A673 (cell line): Measurements from ENCODE around the gene STC2. TPM values are rescaled to one million over a fixed set of nuclear protein-coding genes. Genes with fewer than 3 reads are reported as not detected.
A peak's percentile ranks its signal among the peaks of the same experiment; 100 is the strongest.

ENCODE experiments used
- BruUV-seq: library from RNA; stranded (reverse); fragments of 400-500 nt; replicated peaks from 2 replicates; lab custom pipeline; 2021; lab: Mats Ljungman, UMichigan
- CTCF ChIA-PET: fragments of 300-600 bp; sonication (Branson Sonifier 250); formaldehyde crosslinking; loops from one replicate; lab custom pipeline; 2022; ENCODE audit warnings: antibody characterized with exemption; lab: Charles Lee
- POLR2A ChIA-PET: fragments of 300-600 bp; sonication (Branson Sonifier 250); formaldehyde crosslinking; loops from one replicate; lab custom pipeline; 2022; ENCODE audit warnings: antibody characterized with exemption; ENCODE audit not compliant: low non-redundant PET; lab: Charles Lee
- DNase-seq: peaks from one replicate; pipeline ENCODE4 v3.0.0-alpha.2; 2015; ENCODE audit warnings: low spot score
- H3K27ac ChIP-seq: fragments of 200-600 bp; sonication (generic); 2 replicates; pipeline ENCODE4 v1.5.1; 2016; ENCODE audit warnings: mixed run types, low read depth, mild to moderate bottlenecking, mixed read lengths, antibody characterized with exemption, low read length; ENCODE audit not compliant: poor library complexity, severe bottlenecking
- H3K27me3 ChIP-seq: fragments of 200-600 bp; sonication (generic); replicated peaks from 2 replicates; pipeline ENCODE4 v1.6.1; 2017; ENCODE audit warnings: mixed run types, low read depth, mild to moderate bottlenecking, mixed read lengths, antibody characterized with exemption, low read length; ENCODE audit not compliant: insufficient read depth, poor library complexity
- H3K36me3 ChIP-seq: fragments of 200-600 bp; sonication (generic); 2 replicates; pipeline ENCODE4 v1.6.1; 2016; ENCODE audit warnings: mixed run types, mild to moderate bottlenecking, mixed read lengths, antibody characterized with exemption, low read length; ENCODE audit not compliant: insufficient read depth, poor library complexity, severe bottlenecking
- H3K4me1 ChIP-seq: fragments of 200-600 bp; sonication (generic); 2 replicates; pipeline ENCODE4 v1.6.1; 2017; ENCODE audit warnings: mixed run types, mild to moderate bottlenecking, mixed read lengths, antibody characterized with exemption, low read length; ENCODE audit not compliant: insufficient read depth, poor library complexity, severe bottlenecking
- H3K4me3 ChIP-seq: fragments of 200-600 bp; sonication (generic); 2 replicates; pipeline ENCODE4 v1.5.1; 2016; ENCODE audit warnings: low read depth, mixed run types, mild to moderate bottlenecking, mixed read lengths, low read length; ENCODE audit not compliant: poor library complexity, severe bottlenecking
- H3K9me3 ChIP-seq: fragments of 200-600 bp; sonication (generic); 2 replicates; pipeline ENCODE4 v1.6.1; 2016; ENCODE audit warnings: mixed run types, low read depth, mild to moderate bottlenecking, mixed read lengths, antibody characterized with exemption, low read length; ENCODE audit not compliant: poor library complexity, severe bottlenecking
- CTCF ChIP-seq: fragments of 300-800, 200-600 bp; sonication (generic); conservative IDR thresholded peaks from 2 replicates; pipeline ENCODE4 v1.5.1; 2017; ENCODE audit warnings: low read depth, mild to moderate bottlenecking, antibody characterized with exemption, low read length, moderate library complexity, mixed read lengths
- EZH2 ChIP-seq: fragments of 200-600 bp; sonication (generic); IDR thresholded peaks from 2 replicates; pipeline ENCODE4 v1.6.1; 2017; ENCODE audit warnings: borderline replicate concordance, low read depth, mild to moderate bottlenecking, mixed read lengths, antibody characterized with exemption, low read length; ENCODE audit not compliant: poor library complexity, severe bottlenecking
- intact Hi-C: fragments of 100-400 bp; cut with micrococcal nuclease; formaldehyde crosslinking; loops from one replicate; pipeline ENCODE4 v1.10.0; 2022; ENCODE audit not compliant: unreplicated experiment
- total RNA-seq: library from RNA; stranded (reverse); gene quantifications from 2 replicates; pipeline ENCODE4 v1.2.3, GENCODE V29; 2021

STC2 gene
- total RNA-seq, 1 experiment from 2014 or later, result 19.2 TPM

DNA sequence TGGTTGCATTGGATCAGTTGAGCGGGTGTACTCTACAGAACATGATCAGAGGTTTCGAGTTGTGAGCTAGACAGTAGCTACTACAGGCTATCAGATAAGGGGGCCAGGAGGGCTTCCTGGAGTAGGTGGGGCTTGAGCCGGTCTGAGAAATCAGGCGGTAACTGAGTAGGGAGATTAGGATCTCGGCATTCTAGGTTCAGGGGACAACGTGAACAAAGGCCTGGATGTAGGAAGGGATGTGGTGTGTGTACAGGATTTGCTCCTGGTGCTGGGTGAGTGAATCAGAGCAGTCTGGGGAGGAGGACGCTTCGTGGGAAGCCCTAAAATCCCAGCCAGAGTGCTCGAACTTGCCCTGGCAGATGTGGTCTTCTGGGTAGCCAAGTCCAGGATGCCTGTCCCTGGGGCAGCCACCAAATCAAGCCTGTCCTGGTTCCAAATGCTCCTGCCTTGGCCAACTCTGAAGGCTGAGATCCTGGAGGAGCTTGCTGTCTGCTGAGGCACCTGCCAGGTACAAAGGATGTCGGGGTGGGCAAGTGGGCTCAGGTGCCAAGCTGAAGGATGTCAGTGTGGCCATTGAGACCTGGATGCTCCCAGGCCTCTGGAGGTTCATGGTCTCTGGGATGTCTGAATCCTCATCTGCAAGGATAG is 33.4 kb downstream of the STC2 start:
- no peaks in the 10 kb centered on the region for H3K36me3 ChIP-seq
- peaks cover 14% of the 10 kb centered on the region for H3K4me1 ChIP-seq
- H3K9me3 ChIP-seq, result no peaks in the 10 kb centered on the region
- no TSS peak for BruUV-seq
- intact Hi-C loops, result loop anchor here (1.0 to 10.0 kb wide), 4 partner anchors 38 to 1020 kb away; no protein-coding TSS in a partner anchor
- CTCF ChIA-PET, result interaction anchor here (0.5 to 3.3 kb wide), 7 partner anchors 36 to 1022 kb away, joined by 3 to 70 read pairs (median 5); no protein-coding TSS in a partner anchor
- H3K4me3 ChIP-seq, result no peak overlapping the region
- DNase-seq, result no peak
- TF ChIP-seq EZH2 (no peak), CTCF (no peak)
- POLR2A ChIA-PET, result no interaction called here
- H3K27me3 ChIP-seq, result no peaks in the 10 kb centered on the region
- H3K27ac ChIP-seq, result no peak overlapping the region

GRCh38 chr5:173293817-173294672 is 34.2 kb downstream of the STC2 start:
- H3K4me3 ChIP-seq, result no peak overlapping the region
- H3K4me1 ChIP-seq, result peaks cover 14% of the 10 kb centered on the region
- H3K27ac ChIP-seq, result no peak overlapping the region
- DNase-seq, result peak; percentile 83
- no peaks in the 10 kb centered on the region for H3K27me3 ChIP-seq
- intact Hi-C loops, result loop anchor here (1.0 to 10.0 kb wide), 4 partner anchors 38 to 1021 kb away; no protein-coding TSS in a partner anchor
- H3K36me3 ChIP-seq, result no peaks in the 10 kb centered on the region
- TF ChIP-seq CTCF, result peak; percentile 81
- no peak for TF ChIP-seq EZH2
- ChIA-PET POLR2A (no interaction called here), CTCF (interaction anchor here (0.5 to 3.3 kb wide), 6 partner anchors 37 to 1023 kb away, joined by 3 to 70 read pairs (median 5); no protein-coding TSS in a partner anchor)
- BruUV-seq, result no TSS peak
- no peaks in the 10 kb centered on the region for H3K9me3 ChIP-seq
